IgD-negative memory B cell (primary cell): Measurements from ENCODE around the gene PSMD1. TPM values are rescaled to one million over a fixed set of nuclear protein-coding genes. Genes with fewer than 3 reads are reported as not detected.

Experiments
- H3K27ac Mint-ChIP-seq, 3 donors: one replicate each; pipeline ENCODE4 v1.8.0; 2020 to 2022; ENCODE audit warnings: mild to moderate bottlenecking in 3 of 3, mixed read lengths in 3 of 3, moderate library complexity in 1 of 3
- H3K27me3 Mint-ChIP-seq: one replicate; pipeline ENCODE4 v1.8.0; 2021; ENCODE audit warnings: mixed read lengths
- H3K36me3 Mint-ChIP-seq: one replicate; pipeline ENCODE4 v1.8.0; 2020; ENCODE audit warnings: mild to moderate bottlenecking, mixed read lengths
- H3K4me1 Mint-ChIP-seq, 3 donors: one replicate each; pipeline ENCODE4 v1.8.0; 2020 to 2022; ENCODE audit warnings: mixed read lengths in 3 of 3, mild to moderate bottlenecking in 1 of 3
- H3K4me3 Mint-ChIP-seq, 4 donors: one replicate each; pipeline ENCODE4 v1.8.0; 2020 to 2022; ENCODE audit warnings: mild to moderate bottlenecking in 4 of 4, mixed read lengths in 4 of 4, moderate library complexity in 3 of 4
- H3K9me3 Mint-ChIP-seq, 3 donors: one replicate each; pipeline ENCODE4 v1.8.0; 2020 to 2021; ENCODE audit warnings: mixed read lengths in 3 of 3, mild to moderate bottlenecking in 1 of 3
- polyA plus RNA-seq: library from polyadenylated mRNA; unstranded; fragments of 300-500 nt; fragmentation: Illumina TruSeq; gene quantifications from one replicate; pipeline ENCODE4 v1.2.3, GENCODE V29; 2021

The PSMD1 gene
- polyA plus RNA-seq, 1 donor from 2014 or later = 38.3 TPM

GRCh38 chr2:231181860-231182512 lies 125.3 kb downstream of the PSMD1 start:
- no peaks in the 10 kb centered on the region for H3K36me3 Mint-ChIP-seq

GRCh38 chr2:231182513-231182899 lies 125.8 kb downstream of the PSMD1 start:
- H3K4me1 Mint-ChIP-seq = peaks cover 14 to 28% (median 18%) of the 10 kb centered on the region in 3 donors
- no peaks in the 10 kb centered on the region for H3K9me3 Mint-ChIP-seq
- no peak overlapping the region for H3K27ac Mint-ChIP-seq
- H3K4me3 Mint-ChIP-seq = no peak overlapping the region
- no peaks in the 10 kb centered on the region for H3K36me3 Mint-ChIP-seq
- H3K27me3 Mint-ChIP-seq = peaks cover 5% of the 10 kb centered on the region

More at GRCh38 chr2:231181860-231182512, 125.3 kb downstream of the PSMD1 start:
- Mint-ChIP-seq H3K4me3 (no peak overlapping the region), H3K27ac (peak overlapping the region in 1 of 3 donors; percentile 13), H3K4me1 (peaks cover 14 to 28% (median 18%) of the 10 kb centered on the region in 3 donors), H3K9me3 (no peaks in the 10 kb centered on the region), H3K27me3 (peaks cover 4% of the 10 kb centered on the region)

GRCh38 chr2:231183851-231184250 lies 127.2 kb downstream of the PSMD1 start:
- Mint-ChIP-seq H3K27ac (no peak overlapping the region), H3K27me3 (peaks cover 11% of the 10 kb centered on the region), H3K36me3 (peaks cover 3% of the 10 kb centered on the region), H3K4me1 (peaks cover 12 to 23% (median 16%) of the 10 kb centered on the region in 3 donors), H3K4me3 (no peak overlapping the region), H3K9me3 (no peaks in the 10 kb centered on the region)

GRCh38 chr2:231184319-231184718 lies 127.7 kb downstream of the PSMD1 start:
- peaks cover 3% of the 10 kb centered on the region for H3K36me3 Mint-ChIP-seq
- H3K27me3 Mint-ChIP-seq = peaks cover 14% of the 10 kb centered on the region
- H3K27ac Mint-ChIP-seq = no peak overlapping the region
- peaks cover 9 to 20% (median 15%) of the 10 kb centered on the region in 3 donors for H3K4me1 Mint-ChIP-seq
- H3K4me3 Mint-ChIP-seq = no peak overlapping the region
- no peaks in the 10 kb centered on the region for H3K9me3 Mint-ChIP-seq

GRCh38 chr2:231185050-231185725 lies 128.5 kb downstream of the PSMD1 start:
- Mint-ChIP-seq H3K4me1 (peaks cover 3 to 14% (median 10%) of the 10 kb centered on the region in 3 donors), H3K27me3 (peaks cover 19% of the 10 kb centered on the region), H3K4me3 (no peak overlapping the region), H3K27ac (no peak overlapping the region), H3K9me3 (no peaks in the 10 kb centered on the region), H3K36me3 (peaks cover 3% of the 10 kb centered on the region)

- Mint-ChIP-seq H3K36me3 (peaks cover 3% of the 10 kb centered on the region), H3K27ac (no peak overlapping the region), H3K9me3 (no peaks in the 10 kb centered on the region), H3K27me3 (peaks cover 22% of the 10 kb centered on the region), H3K4me3 (no peak overlapping the region), H3K4me1 (peaks cover 0 to 11% (median 9%) of the 10 kb centered on the region in 3 donors)
Observed at GRCh38 chr2:231185886-231186285, 129.2 kb downstream of the PSMD1 start.

- peaks cover 3% of the 10 kb centered on the region for H3K36me3 Mint-ChIP-seq
Observed at GRCh38 chr2:231186325-231186724, 129.7 kb downstream of the PSMD1 start.

GRCh38 chr2:231187736-231188505 lies 131.3 kb downstream of the PSMD1 start:
- peaks cover 3% of the 10 kb centered on the region for H3K36me3 Mint-ChIP-seq
- no peaks in the 10 kb centered on the region for H3K9me3 Mint-ChIP-seq
- no peak overlapping the region for H3K4me3 Mint-ChIP-seq
- peaks cover 0 to 2% (median 0%) of the 10 kb centered on the region in 3 donors for H3K4me1 Mint-ChIP-seq
- peaks cover 28% of the 10 kb centered on the region for H3K27me3 Mint-ChIP-seq
- no peak overlapping the region for H3K27ac Mint-ChIP-seq

More at GRCh38 chr2:231186325-231186724, 129.7 kb downstream of the PSMD1 start:
- Mint-ChIP-seq H3K4me3 (no peak overlapping the region), H3K9me3 (no peaks in the 10 kb centered on the region), H3K27ac (no peak overlapping the region), H3K27me3 (peaks cover 22% of the 10 kb centered on the region), H3K4me1 (peaks cover 0 to 11% (median 9%) of the 10 kb centered on the region in 3 donors)

- peaks cover 0 to 2% (median 0%) of the 10 kb centered on the region in 3 donors for H3K4me1 Mint-ChIP-seq
- H3K4me3 Mint-ChIP-seq = no peak overlapping the region
- H3K27ac Mint-ChIP-seq = no peak overlapping the region
- peaks cover 3% of the 10 kb centered on the region for H3K36me3 Mint-ChIP-seq
- no peaks in the 10 kb centered on the region for H3K9me3 Mint-ChIP-seq
- H3K27me3 Mint-ChIP-seq = peaks cover 28% of the 10 kb centered on the region
Observed at GRCh38 chr2:231188506-231189170, 132.0 kb downstream of the PSMD1 start.

- Mint-ChIP-seq H3K36me3 (peaks cover 3% of the 10 kb centered on the region), H3K4me1 (peaks cover 0 to 2% (median 0%) of the 10 kb centered on the region in 3 donors), H3K9me3 (no peaks in the 10 kb centered on the region), H3K27ac (no peak overlapping the region), H3K27me3 (peaks cover 29% of the 10 kb centered on the region), H3K4me3 (no peak overlapping the region)
Observed at GRCh38 chr2:231189171-231189530, 132.5 kb downstream of the PSMD1 start.

GRCh38 chr2:231189571-231190495 lies 133.2 kb downstream of the PSMD1 start:
- H3K4me3 Mint-ChIP-seq = peak overlapping the region in 1 of 4 donors; percentile 63
- H3K27me3 Mint-ChIP-seq = peaks cover 31% of the 10 kb centered on the region

GRCh38 chr2:231190531-231191197 lies 134.0 kb downstream of the PSMD1 start:
- peaks cover 29% of the 10 kb centered on the region for H3K27me3 Mint-ChIP-seq
- no peaks in the 10 kb centered on the region for H3K9me3 Mint-ChIP-seq
- peaks cover 3% of the 10 kb centered on the region for H3K36me3 Mint-ChIP-seq
- H3K4me3 Mint-ChIP-seq = no peak overlapping the region
- no peak overlapping the region for H3K27ac Mint-ChIP-seq
- peaks cover 0 to 2% (median 0%) of the 10 kb centered on the region in 3 donors for H3K4me1 Mint-ChIP-seq

More at GRCh38 chr2:231189571-231190495, 133.2 kb downstream of the PSMD1 start:
- peak overlapping the region in 1 of 3 donors; percentile 13 for H3K27ac Mint-ChIP-seq
- H3K36me3 Mint-ChIP-seq = peaks cover 3% of the 10 kb centered on the region
- no peaks in the 10 kb centered on the region for H3K9me3 Mint-ChIP-seq
- peaks cover 0 to 2% (median 0%) of the 10 kb centered on the region in 3 donors for H3K4me1 Mint-ChIP-seq
